Fibroblast of mammary gland (primary cell): ENCODE measurements around the gene EMD.
"Not testable (repeated sequence)": the region's sequence is repeated elsewhere in the genome, so short reads cannot be mapped to it uniquely, and the experiment has no call there.

Experiments used
- DNase-seq: peaks from one replicate; pipeline ENCODE4 v3.0.0-alpha.2; 2010; ENCODE audit warnings: low read depth
- H3K4me3 ChIP-seq: 2 replicates; pipeline ENCODE4 v1.5.1; 2011; ENCODE audit warnings: low read depth, mild to moderate bottlenecking, low read length, moderate library complexity; ENCODE audit not compliant: control insufficient read depth
- TF ChIP-seq, protein P1 (sequence below): conservative IDR thresholded peaks from 2 replicates; pipeline ENCODE4 v1.5.1; 2011; ENCODE audit warnings: low read depth, low read length, inconsistent platforms; ENCODE audit not compliant: control insufficient read depth, insufficient read depth

EMD gene

DNA sequence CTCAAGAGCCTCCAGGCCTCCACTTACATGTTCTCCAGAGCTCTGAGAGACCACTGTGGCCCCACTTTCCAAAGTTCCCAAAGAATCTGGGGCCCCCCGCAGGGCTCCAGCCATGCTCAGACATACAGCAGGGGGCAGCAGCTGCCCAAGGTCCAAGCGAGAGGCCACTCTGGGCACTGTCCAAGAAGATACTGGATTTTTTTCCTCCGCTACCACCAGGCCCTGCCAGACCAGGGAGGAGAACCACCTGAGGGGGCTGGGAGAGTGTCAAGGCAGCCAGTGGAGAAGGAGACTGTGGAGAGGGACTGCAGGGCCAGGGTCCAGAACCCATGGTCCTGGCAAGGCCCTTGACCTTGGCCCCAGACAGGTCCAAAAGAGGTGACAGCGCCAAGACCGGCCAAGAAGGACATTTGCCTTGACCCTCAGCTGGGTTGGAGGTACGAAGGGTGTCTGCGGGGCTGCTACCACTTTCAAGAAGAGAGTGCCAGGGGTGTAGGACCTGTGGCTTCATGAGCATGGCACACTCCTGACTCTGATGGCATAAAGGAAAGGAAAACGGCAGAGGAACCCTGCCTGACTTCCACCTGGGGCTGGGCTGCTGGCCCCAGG is 5.3 kb downstream of the EMD start:
- peak; percentile 33 for DNase-seq
- TF ChIP-seq, protein P1, sequence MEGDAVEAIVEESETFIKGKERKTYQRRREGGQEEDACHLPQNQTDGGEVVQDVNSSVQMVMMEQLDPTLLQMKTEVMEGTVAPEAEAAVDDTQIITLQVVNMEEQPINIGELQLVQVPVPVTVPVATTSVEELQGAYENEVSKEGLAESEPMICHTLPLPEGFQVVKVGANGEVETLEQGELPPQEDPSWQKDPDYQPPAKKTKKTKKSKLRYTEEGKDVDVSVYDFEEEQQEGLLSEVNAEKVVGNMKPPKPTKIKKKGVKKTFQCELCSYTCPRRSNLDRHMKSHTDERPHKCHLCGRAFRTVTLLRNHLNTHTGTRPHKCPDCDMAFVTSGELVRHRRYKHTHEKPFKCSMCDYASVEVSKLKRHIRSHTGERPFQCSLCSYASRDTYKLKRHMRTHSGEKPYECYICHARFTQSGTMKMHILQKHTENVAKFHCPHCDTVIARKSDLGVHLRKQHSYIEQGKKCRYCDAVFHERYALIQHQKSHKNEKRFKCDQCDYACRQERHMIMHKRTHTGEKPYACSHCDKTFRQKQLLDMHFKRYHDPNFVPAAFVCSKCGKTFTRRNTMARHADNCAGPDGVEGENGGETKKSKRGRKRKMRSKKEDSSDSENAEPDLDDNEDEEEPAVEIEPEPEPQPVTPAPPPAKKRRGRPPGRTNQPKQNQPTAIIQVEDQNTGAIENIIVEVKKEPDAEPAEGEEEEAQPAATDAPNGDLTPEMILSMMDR, result peak; percentile 34
- H3K4me3 ChIP-seq, result no peak overlapping the region

DNA sequence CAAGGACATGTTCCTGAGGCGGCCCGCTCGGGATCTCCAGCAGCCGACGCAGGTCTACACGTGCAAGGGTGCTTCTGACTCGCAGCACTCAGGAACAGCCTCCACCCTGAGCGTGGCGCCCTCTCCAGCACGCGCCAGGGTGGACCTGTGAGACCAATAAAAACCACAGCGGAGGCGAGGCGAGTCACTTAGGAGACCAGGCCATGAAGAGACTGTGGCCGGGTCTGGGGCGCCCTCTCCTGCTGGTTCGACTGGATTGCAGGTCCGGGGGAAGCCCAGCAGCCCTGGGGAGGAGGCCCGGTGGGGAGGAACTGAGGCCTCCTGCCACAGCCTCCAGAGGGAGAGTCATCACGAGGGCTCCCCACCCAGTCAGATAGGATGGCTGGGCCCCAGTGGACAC is 9.0 kb downstream of the EMD start:
- DNase-seq, result not testable (repeated sequence)

DNA sequence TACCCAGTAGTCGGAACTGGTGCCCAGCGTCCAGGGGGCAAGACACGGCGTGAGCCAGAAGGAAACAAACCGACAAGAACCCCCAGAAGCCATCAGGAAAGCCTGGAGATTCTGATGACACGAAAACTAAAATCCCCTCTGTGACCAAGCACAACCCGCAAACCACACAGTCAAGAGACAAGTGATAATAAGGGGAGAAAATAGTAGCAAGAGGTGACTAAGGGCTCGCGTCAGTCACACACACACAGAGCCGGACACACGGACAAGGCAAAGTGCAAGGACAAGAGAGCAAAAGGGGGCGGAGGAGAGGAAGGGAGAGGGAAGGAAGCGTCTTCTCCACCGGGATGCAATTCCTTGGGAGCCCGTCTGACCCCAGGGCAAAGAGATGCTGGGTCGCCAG is 9.6 kb downstream of the EMD start:
- not testable (repeated sequence) for H3K4me3 ChIP-seq, DNase-seq

More for the DNA sequence above, 9.0 kb downstream of the EMD start:
- H3K4me3 ChIP-seq, result not testable (repeated sequence)

DNA sequence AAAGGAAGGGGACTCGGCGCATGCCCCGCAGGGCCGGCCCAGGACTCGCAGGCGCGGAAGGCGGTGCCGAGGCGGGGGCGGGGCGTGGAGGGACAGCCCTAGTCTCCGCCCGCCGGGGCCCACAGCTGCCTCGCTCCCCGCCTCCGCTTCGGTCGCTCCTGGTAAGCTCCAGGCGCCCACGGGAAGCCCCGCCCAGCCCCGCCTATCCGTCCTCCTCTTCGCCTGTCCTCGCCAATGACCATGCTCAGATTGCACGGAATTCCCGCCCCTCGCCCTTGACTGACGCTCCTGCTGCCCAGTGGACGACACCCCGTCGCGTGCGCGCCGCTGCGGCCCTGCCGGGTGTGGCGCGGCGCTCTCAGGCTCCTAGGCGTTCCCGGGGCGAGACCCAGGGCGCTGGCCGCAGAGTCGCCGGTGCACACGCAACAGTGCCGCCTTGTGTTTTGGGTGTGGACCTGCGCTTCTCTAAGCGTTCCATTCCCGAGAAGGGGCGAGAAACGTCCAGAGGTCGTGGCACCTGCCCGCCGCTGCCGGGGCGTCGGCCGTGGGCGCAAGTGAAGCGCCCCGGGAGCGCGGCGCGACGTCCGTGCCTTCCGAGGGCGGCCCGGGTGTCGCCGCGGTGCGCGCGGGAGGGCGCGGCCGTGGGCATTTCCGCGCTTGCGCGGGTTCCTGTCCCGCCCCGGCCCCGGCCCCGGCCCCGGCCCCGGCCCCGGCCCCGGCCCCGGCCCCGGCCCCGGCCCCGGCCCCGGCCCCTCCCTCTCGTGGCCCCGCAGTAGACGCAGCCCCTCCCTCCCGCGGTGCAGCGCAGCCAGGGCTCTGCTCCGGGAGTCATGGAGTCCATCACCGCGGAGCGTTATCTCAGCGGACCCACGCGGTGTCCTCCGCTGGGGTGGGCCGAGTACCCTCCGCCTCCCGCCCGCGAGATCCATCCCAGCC is 11.0 kb downstream of the EMD start:
- DNase-seq, H3K4me3 ChIP-seq: not testable (repeated sequence)

DNA sequence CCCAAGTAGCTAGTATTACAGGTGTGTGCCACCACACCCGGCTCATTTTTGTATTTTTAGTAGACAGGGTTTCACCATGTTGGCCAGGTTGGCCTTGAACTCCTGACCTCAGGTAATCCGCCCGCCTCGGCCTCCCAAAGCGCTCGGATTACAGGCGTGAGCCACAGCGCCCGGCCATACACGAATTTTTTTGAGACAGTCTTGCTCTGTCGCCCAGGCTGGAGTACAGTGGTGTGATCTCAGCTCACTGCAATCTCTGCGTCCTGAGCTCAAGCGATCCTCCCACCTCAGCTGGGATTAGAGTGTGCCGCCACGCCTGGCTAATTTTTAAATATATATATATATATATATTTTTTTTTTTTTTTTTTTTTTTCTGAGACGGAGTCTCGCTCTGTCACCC is 17.3 kb downstream of the EMD start:
- H3K4me3 ChIP-seq, DNase-seq: not testable (repeated sequence)

DNA sequence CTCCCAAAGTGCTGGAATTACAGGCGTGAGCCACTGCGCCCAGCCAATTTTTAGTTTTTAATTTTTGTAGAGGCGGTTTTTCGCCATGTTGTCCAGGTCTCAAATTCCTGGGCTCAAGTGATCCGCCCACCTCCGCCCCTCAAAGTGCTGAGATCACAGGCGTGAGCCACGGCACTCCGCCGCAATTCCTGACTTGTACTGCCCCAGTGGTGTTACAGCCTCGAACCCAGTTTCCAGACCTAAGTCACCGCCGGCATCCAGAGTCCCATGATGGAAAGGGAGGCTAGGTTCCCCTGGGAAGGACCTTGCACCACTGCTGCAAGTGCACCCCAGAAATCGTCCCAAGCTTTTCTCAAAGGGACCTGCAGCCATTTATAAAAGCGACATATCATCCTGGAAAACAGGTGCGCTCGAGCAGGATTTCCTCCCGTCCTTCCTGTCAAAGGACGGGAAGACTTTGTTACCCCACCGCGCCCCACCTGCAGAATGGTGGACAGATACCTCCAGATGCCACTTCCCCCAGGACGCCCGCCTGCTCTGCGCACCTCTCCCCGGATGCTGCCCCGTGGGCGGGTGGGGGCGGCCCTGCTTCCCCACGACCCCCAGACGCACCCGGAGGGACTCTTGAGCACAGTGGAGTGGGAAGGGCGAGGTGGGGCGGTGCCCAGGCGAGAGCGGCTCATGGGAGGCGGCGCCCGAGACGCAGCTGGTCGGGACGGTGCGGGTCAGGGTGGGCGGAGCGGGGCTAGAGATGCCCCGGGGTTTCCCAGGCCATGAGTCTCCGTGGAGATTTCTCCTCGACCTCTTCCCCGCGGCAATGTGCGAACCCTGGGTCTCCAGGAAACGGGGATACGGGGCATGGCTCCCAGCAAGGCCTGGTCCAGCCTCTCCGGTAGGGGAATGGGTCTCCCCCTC is 18.1 kb downstream of the EMD start:
- TF ChIP-seq, protein P1, result no peak
- DNase-seq, result peak; percentile 64
- H3K4me3 ChIP-seq, result peak overlapping the region; percentile 56

DNA sequence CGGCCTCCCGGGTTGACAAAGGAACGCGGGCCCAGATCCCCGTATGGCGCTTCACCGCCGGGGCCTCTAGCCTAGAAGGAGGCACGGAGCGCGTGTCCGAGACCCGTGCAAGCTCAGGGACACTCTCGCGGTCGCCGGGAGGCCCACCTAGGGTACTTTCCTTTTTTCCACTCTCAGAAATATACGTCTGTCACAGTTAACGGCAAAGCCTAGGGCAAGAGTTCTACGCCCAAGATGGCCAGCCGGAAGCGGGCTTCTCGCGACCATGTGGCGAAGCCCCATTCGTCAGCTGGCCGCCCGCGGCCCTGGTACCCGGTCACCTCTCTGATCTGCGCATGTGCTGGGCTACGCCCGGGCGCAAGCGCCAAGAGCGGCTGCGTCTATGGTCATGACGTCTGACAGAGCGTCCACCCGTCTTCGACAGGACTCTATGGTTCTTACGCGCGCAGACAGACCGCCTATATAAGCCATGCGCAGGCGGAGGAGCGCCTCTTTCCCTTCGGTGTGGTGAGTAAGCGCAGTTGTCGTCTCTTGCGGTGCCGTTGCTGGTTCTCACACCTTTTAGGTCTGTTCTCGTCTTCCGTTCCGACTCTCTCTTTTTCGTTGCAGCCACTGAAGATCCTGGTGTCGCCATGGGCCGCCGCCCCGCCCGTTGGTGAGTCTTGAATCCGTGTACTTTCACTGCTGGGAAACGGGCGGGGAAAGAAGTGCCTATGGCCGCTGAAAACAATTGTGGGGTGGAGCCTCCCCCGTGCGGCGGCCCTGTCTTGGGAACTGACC is 19.0 kb downstream of the EMD start, which contains the start of gene RPL10:
RPL10 (plus strand) TSS at position 490 of the 780 bp plus-strand sequence; CDS start at position 633, 143 bp downstream.
- peak within 1 kb of the TSS; percentile 87 for H3K4me3 ChIP-seq
- TF ChIP-seq, protein P1, result no peak
- peak; percentile 96 for DNase-seq

DNA sequence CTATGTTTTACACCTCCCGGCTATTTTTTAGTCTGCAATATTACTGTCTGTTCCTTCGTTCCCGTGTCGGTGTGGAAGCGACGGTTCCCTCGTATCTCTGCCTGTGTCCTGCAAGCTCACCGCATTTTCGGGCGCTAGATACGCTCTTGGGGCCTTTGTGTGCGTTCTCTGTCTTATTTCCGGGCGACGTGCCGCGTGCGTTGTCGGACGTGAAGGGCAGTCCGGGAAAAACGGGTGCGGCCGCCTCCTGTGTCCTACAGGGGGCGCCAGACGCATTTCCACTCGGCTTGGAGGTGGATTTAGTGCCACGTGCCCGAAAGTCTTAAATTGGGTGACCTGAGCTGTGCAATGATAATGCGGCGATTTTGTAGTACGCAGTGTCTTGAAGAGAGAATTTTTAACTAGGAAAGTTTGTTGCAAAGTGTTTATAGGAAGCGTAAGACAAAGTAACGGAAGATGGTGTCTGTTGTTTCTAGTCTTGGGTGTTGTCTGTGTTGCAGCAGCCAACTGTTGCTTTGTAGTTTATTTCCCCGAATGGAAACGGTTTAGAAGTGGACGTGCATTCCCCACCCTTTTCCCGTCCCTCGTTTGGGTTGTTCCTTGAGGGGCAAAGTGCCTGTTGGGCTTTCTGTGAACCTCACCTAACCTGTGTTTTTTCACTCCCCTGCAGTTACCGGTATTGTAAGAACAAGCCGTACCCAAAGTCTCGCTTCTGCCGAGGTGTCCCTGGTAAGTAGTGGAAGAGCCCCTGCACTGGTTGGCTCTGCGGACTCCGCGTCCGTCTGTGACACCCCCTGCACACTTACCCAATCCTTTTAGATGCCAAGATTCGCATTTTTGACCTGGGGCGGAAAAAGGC is 19.8 kb downstream of the EMD start:
- TF ChIP-seq, protein P1, result peak; percentile 54
- peak; percentile 74 for DNase-seq
- H3K4me3 ChIP-seq, result peak overlapping the region; percentile 87
